SK-N-SH (cell line): ENCODE measurements around the gene MEOX1. TPM values are rescaled to one million over a fixed set of nuclear protein-coding genes. Genes with fewer than 3 reads are reported as not detected.
"Not testable (repeated sequence)": the region's sequence is repeated elsewhere in the genome, so short reads cannot be mapped to it uniquely, and the experiment has no call there.

Experiments
- CTCF ChIA-PET: fragments of 300-600, 350-600 bp; formaldehyde crosslinking; extraction: SDS; loops from one replicate; lab custom pipeline; 2021; lab: Yijun Ruan, JAX
- POLR2A ChIA-PET: fragments of 350-600 bp; sonication (Branson Sonifier 250); formaldehyde crosslinking; extraction: SDS; loops from one replicate; lab custom pipeline; 2020; ENCODE audit warnings: antibody characterized with exemption, inconsistent platforms; lab: Yijun Ruan, JAX
- DNase-seq: peaks from one replicate; pipeline ENCODE4 v3.0.0; 2012
- H2AFZ ChIP-seq: fragments of 200-600 bp; sonication (generic); 2 replicates; pipeline ENCODE4 v1.8.1; 2016; ENCODE audit warnings: antibody characterized with exemption, mild to moderate bottlenecking, low read depth
- H3F3A ChIP-seq: fragments of 200-600 bp; sonication (generic); replicated peaks from 2 replicates; pipeline ENCODE3; 2016; ENCODE audit warnings: antibody characterized with exemption, mild to moderate bottlenecking; ENCODE audit not compliant: insufficient read depth
- H3K27ac ChIP-seq, 2 experiments: fragments of 200-500 bp in 1 of 2; fragments of 200-600 bp in 1 of 2; sonication (Bioruptor generic) in 1 of 2; sonication (generic), shearing (Covaris generic) in 1 of 2; 2 replicates each; pipeline versions ENCODE4 v1.5.1 to v1.6.1; 2014 to 2016; ENCODE audit warnings: low read depth in 2 of 2, inconsistent platforms in 1 of 2, low read length in 1 of 2, mild to moderate bottlenecking in 1 of 2, mixed read lengths in 1 of 2
- H3K27me3 ChIP-seq: fragments of 200-600 bp; sonication (generic), shearing (Covaris generic); 2 replicates; pipeline ENCODE4 v1.6.1; 2016; ENCODE audit warnings: mixed run types; ENCODE audit not compliant: insufficient read depth
- H3K36me3 ChIP-seq, 2 experiments: fragments of 200-500 bp in 1 of 2; fragments of 200-600 bp in 1 of 2; sonication (Bioruptor generic) in 1 of 2; sonication (generic) in 1 of 2; replicated peaks in 1 of 2; 2 replicates each; pipeline versions ENCODE3 to v1.5.1; 2014 to 2016; ENCODE audit warnings: low read length in 1 of 2, mild to moderate bottlenecking in 1 of 2; ENCODE audit not compliant: insufficient read depth in 2 of 2, control insufficient read depth in 1 of 2
- H3K4me1 ChIP-seq, 2 experiments: fragments of 200-500 bp in 1 of 2; fragments of 200-600 bp in 1 of 2; sonication (Bioruptor generic) in 1 of 2; sonication (generic), shearing (Covaris generic) in 1 of 2; 2 replicates each; pipeline versions ENCODE4 v1.5.1 to v1.6.1; 2014 to 2016; ENCODE audit warnings: low read depth in 1 of 2, low read length in 1 of 2, mixed run types in 1 of 2; ENCODE audit not compliant: insufficient read depth in 2 of 2, control insufficient read depth in 1 of 2
- H3K4me2 ChIP-seq: fragments of 200-600 bp; sonication (generic), shearing (Covaris generic); 2 replicates; pipeline ENCODE4 v1.6.1; 2017; ENCODE audit warnings: mixed run types
- H3K4me3 ChIP-seq, 2 experiments: fragments of 200-500 bp in 1 of 2; fragments of 200-600 bp in 1 of 2; sonication (Bioruptor generic) in 1 of 2; sonication (generic), shearing (Covaris generic) in 1 of 2; 2 replicates each; pipeline versions ENCODE4 v1.5.1 to v1.8.1; 2014 to 2016; ENCODE audit warnings: low read depth in 2 of 2, inconsistent platforms in 1 of 2, low read length in 1 of 2, mild to moderate bottlenecking in 1 of 2, mixed read lengths in 1 of 2, moderate library complexity in 1 of 2
- H3K79me2 ChIP-seq: fragments of 200-600 bp; sonication (generic); 2 replicates; pipeline ENCODE4 v1.8.1; 2017; ENCODE audit warnings: mild to moderate bottlenecking; ENCODE audit not compliant: insufficient read depth
- H3K9ac ChIP-seq: fragments of 200-600 bp; sonication (generic); 2 replicates; pipeline ENCODE4 v1.6.1; 2017; ENCODE audit warnings: mixed run types
- H3K9me2 ChIP-seq: fragments of 200-600 bp; sonication (generic); 2 replicates; pipeline ENCODE4 v1.6.1; 2017; ENCODE audit warnings: mixed run types
- H3K9me3 ChIP-seq: fragments of 200-600 bp; sonication (generic); 2 replicates; pipeline ENCODE4 v1.6.1; 2017; ENCODE audit warnings: mixed run types, mild to moderate bottlenecking, moderate library complexity
- H4K20me1 ChIP-seq: fragments of 200-600 bp; sonication (generic); 2 replicates; pipeline ENCODE4 v1.6.1; 2017; ENCODE audit warnings: mild to moderate bottlenecking, mixed run types; ENCODE audit not compliant: insufficient read depth
- CHD2 ChIP-seq: fragments of 150-350 bp; IDR thresholded peaks from 2 replicates; pipeline ENCODE4 v1.6.1; 2018; ENCODE audit warnings: low read length; ENCODE audit not compliant: partially characterized antibody
- EP300 ChIP-seq, 2 experiments: IDR thresholded peaks; 2 replicates each; pipeline versions ENCODE4 v1.4.0 to v1.6.1; 2012; ENCODE audit warnings: borderline replicate concordance in 1 of 2, low read depth in 1 of 2, low read length in 1 of 2
- FOSL2 ChIP-seq: IDR thresholded peaks from 2 replicates; pipeline ENCODE4 v1.4.0; 2012; ENCODE audit warnings: low read depth, mild to moderate bottlenecking, moderate library complexity, borderline replicate concordance
- FOXJ3 ChIP-seq: sonication (generic); formaldehyde crosslinking; IDR thresholded peaks from 2 replicates; pipeline ENCODE4 v1.5.1; 2020; ENCODE audit warnings: mild to moderate bottlenecking, missing genetic modification reagents
- MEF2A ChIP-seq: IDR thresholded peaks from 2 replicates; pipeline ENCODE4 v1.4.0; 2012; ENCODE audit warnings: low read depth, borderline replicate concordance
- NFIC ChIP-seq: IDR thresholded peaks from 2 replicates; pipeline ENCODE4 v1.4.0; 2012; ENCODE audit warnings: borderline replicate concordance
- SIN3A ChIP-seq: IDR thresholded peaks from 2 replicates; pipeline ENCODE4 v1.6.1; 2012; ENCODE audit warnings: low read depth, mild to moderate bottlenecking, low read length, moderate library complexity, borderline replicate concordance
- TAF1 ChIP-seq: IDR thresholded peaks from 2 replicates; pipeline ENCODE4 v1.6.1; 2012; ENCODE audit warnings: low read depth, mild to moderate bottlenecking, low read length, moderate library complexity, borderline replicate concordance
- TCF12 ChIP-seq: IDR thresholded peaks from 2 replicates; pipeline ENCODE4 v1.4.0; 2012
- TEAD4 ChIP-seq: IDR thresholded peaks from 2 replicates; pipeline ENCODE4 v1.4.0; 2012; ENCODE audit warnings: mild to moderate bottlenecking, borderline replicate concordance; ENCODE audit not compliant: insufficient read depth
- YY1 ChIP-seq: IDR thresholded peaks from 2 replicates; pipeline ENCODE4 v1.4.0; 2012; ENCODE audit warnings: low read depth, mild to moderate bottlenecking
- WGBS: methylation state at CpG from one replicate; pipeline ENCODE4 v1.1.6; 2017; ENCODE audit warnings: low lambda C conversion rate; 5-methylcytosine and 5-hydroxymethylcytosine counted together
- polyA plus RNA-seq, 3 experiments: library from polyadenylated mRNA; depleted of rRNA; stranded (reverse); fragments of >200 nt; gene quantifications; 2 replicates each; pipeline ENCODE4 v1.2.3, GENCODE V29; 2012
- TF ChIP-seq, protein P1 (sequence below): IDR thresholded peaks from 2 replicates; pipeline ENCODE4 v1.6.1; 2012; ENCODE audit warnings: mild to moderate bottlenecking, low read depth, low read length, moderate library complexity
- TF ChIP-seq, protein P2 (sequence below): fragments of 200-600 bp; sonication (generic); IDR thresholded peaks from 2 replicates; pipeline ENCODE4 v1.6.1; 2017; ENCODE audit warnings: antibody characterized with exemption, mild to moderate bottlenecking, moderate library complexity
- TF ChIP-seq, protein P3 (sequence below): fragments of 150-350 bp; IDR thresholded peaks from 2 replicates; pipeline ENCODE4 v1.6.1; 2016; ENCODE audit warnings: mild to moderate bottlenecking, low read depth, low read length

The MEOX1 gene
- polyA plus RNA-seq, 1 of the 3 experiments (the other 2 are of a cell fraction) = 0.05 TPM

DNA sequence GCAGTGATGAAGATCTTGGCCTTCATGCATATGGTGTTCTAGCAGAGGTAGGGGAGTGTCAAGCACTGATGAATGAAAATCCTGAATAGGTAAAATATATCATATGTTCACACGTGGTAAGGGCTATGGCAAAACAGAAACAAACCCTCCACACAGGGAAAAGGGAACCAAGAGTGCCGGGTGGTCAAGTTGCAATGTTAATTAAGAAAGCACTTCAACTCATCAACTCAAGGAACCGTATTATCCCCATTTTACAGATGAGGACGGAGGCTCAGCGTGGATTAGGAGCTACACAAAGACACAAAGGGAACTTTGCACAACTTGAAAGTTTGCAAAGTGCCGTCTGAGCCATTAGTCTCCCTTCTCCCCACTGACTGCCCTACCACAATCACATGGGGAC lies 28.1 kb upstream of the MEOX1 start:
- Histone ChIP-seq H3K9me3 (no peaks in the 10 kb centered on the region), H3K9me2 (no peaks in the 10 kb centered on the region), H2AFZ (no peak overlapping the region), H3K36me3 (no peaks in the 10 kb centered on the region), H3K9ac (no peak overlapping the region), H3K27ac (no peak overlapping the region), H3K79me2 (no peaks in the 10 kb centered on the region), H3K4me1 (no peaks in the 10 kb centered on the region), H3K4me2 (no peak overlapping the region), H4K20me1 (no peaks in the 10 kb centered on the region), H3K27me3 (no peaks in the 10 kb centered on the region), H3F3A (no peaks in the 10 kb centered on the region), H3K4me3 (no peak overlapping the region)
- ChIA-PET CTCF (interaction anchor here (0.6 kb wide), 1 partner anchor 113 kb away, joined by 3 read pairs; no protein-coding TSS in a partner anchor), POLR2A (no interaction called here)
- DNase-seq = no peak
- WGBS = 81% methylated on average over 6 of the region's 6 CpGs
- TF ChIP-seq EP300 (IDR thresholded peaks at IDR 0.05; ENCODE audit: borderline replicate concordance in 1 of 2, low read depth in 1 of 2, low read length in 1 of 2) = no peak

DNA sequence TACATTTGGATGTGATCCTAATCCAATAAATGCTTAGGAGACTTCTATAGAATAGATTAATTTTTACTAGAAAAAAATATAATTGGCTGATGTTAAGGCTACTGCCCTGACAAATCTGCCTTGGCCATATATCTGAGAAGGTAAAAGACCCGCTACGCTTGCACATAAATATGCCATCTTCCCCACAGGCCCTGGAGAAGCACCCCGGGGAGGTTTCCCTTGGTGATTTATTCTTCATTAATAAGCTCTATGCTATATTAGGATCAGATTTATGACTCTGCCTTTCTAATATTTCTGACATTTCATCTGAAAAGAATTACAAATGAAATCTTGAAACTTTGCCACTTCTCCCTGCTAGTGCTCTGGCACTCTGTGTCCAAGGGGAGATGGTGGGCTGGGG lies 27.4 kb upstream of the MEOX1 start:
- 70% methylated on average over 3 of the region's 3 CpGs for WGBS
- Histone ChIP-seq H3K4me1 (no peaks in the 10 kb centered on the region), H3K36me3 (no peaks in the 10 kb centered on the region), H3K9ac (no peak overlapping the region), H2AFZ (no peak overlapping the region), H3K9me2 (no peaks in the 10 kb centered on the region), H3K4me3 (no peak overlapping the region), H3K9me3 (no peaks in the 10 kb centered on the region), H3K27ac (no peak overlapping the region), H4K20me1 (no peaks in the 10 kb centered on the region), H3K27me3 (no peaks in the 10 kb centered on the region), H3K79me2 (no peaks in the 10 kb centered on the region), H3F3A (no peaks in the 10 kb centered on the region), H3K4me2 (no peak overlapping the region)
- CTCF ChIA-PET = interaction anchor here (0.6 kb wide), 1 partner anchor 112 kb away, joined by 3 read pairs; no protein-coding TSS in a partner anchor
- no peak for DNase-seq
- TF ChIP-seq, protein P1, sequence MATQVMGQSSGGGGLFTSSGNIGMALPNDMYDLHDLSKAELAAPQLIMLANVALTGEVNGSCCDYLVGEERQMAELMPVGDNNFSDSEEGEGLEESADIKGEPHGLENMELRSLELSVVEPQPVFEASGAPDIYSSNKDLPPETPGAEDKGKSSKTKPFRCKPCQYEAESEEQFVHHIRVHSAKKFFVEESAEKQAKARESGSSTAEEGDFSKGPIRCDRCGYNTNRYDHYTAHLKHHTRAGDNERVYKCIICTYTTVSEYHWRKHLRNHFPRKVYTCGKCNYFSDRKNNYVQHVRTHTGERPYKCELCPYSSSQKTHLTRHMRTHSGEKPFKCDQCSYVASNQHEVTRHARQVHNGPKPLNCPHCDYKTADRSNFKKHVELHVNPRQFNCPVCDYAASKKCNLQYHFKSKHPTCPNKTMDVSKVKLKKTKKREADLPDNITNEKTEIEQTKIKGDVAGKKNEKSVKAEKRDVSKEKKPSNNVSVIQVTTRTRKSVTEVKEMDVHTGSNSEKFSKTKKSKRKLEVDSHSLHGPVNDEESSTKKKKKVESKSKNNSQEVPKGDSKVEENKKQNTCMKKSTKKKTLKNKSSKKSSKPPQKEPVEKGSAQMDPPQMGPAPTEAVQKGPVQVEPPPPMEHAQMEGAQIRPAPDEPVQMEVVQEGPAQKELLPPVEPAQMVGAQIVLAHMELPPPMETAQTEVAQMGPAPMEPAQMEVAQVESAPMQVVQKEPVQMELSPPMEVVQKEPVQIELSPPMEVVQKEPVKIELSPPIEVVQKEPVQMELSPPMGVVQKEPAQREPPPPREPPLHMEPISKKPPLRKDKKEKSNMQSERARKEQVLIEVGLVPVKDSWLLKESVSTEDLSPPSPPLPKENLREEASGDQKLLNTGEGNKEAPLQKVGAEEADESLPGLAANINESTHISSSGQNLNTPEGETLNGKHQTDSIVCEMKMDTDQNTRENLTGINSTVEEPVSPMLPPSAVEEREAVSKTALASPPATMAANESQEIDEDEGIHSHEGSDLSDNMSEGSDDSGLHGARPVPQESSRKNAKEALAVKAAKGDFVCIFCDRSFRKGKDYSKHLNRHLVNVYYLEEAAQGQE = no peak
- no peak for TF ChIP-seq FOSL2
- no peak for TF ChIP-seq MEF2A
- TF ChIP-seq, protein P2, sequence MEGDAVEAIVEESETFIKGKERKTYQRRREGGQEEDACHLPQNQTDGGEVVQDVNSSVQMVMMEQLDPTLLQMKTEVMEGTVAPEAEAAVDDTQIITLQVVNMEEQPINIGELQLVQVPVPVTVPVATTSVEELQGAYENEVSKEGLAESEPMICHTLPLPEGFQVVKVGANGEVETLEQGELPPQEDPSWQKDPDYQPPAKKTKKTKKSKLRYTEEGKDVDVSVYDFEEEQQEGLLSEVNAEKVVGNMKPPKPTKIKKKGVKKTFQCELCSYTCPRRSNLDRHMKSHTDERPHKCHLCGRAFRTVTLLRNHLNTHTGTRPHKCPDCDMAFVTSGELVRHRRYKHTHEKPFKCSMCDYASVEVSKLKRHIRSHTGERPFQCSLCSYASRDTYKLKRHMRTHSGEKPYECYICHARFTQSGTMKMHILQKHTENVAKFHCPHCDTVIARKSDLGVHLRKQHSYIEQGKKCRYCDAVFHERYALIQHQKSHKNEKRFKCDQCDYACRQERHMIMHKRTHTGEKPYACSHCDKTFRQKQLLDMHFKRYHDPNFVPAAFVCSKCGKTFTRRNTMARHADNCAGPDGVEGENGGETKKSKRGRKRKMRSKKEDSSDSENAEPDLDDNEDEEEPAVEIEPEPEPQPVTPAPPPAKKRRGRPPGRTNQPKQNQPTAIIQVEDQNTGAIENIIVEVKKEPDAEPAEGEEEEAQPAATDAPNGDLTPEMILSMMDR = no peak
- TF ChIP-seq FOXJ3 = no peak
- TF ChIP-seq TEAD4 = no peak
- TF ChIP-seq NFIC = no peak
- no peak for TF ChIP-seq YY1
- TF ChIP-seq SIN3A = no peak
- no peak for TF ChIP-seq TCF12
- no peak for TF ChIP-seq CHD2
- TF ChIP-seq TAF1 = no peak
- TF ChIP-seq, protein P3, sequence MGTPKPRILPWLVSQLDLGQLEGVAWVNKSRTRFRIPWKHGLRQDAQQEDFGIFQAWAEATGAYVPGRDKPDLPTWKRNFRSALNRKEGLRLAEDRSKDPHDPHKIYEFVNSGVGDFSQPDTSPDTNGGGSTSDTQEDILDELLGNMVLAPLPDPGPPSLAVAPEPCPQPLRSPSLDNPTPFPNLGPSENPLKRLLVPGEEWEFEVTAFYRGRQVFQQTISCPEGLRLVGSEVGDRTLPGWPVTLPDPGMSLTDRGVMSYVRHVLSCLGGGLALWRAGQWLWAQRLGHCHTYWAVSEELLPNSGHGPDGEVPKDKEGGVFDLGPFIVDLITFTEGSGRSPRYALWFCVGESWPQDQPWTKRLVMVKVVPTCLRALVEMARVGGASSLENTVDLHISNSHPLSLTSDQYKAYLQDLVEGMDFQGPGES = no peak
- POLR2A ChIA-PET = no interaction called here

DNA sequence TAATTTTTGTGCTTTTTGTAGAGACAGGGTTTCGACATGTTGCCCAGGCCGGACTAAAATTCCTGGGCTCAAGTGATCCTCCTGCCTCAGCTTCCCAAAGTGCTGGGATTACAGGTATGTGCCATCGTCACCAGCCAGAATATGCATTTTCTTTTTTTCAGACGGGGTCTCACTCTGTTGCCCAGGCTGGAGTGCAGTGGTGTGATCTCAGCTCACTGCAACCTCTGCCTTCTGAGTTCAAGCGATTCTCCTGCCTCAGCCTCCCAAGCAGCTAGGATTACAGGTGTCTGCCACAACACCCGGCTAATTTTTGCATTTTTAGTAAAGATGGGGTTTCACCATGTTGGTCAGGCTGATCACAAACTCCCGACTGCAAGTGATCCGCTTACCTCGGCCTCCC lies 25.2 kb upstream of the MEOX1 start:
- DNase-seq, H3K4me3 ChIP-seq, H3K27ac ChIP-seq, POLR2A ChIA-PET, H3K9me2 ChIP-seq, H3K36me3 ChIP-seq, H3K79me2 ChIP-seq, H3K27me3 ChIP-seq, H3K4me1 ChIP-seq, H4K20me1 ChIP-seq, H3K9me3 ChIP-seq, H3F3A ChIP-seq, H3K9ac ChIP-seq, H3K4me2 ChIP-seq, H2AFZ ChIP-seq: not testable (repeated sequence)
- 87% methylated on average over 9 of the region's 9 CpGs for WGBS
- CTCF ChIA-PET = interaction anchor here (1.5 kb wide), 1 partner anchor 13 kb away, joined by 7 read pairs; no protein-coding TSS in a partner anchor
